ENCODE measurements around the gene AHCYL2. TPM values are rescaled to one million over a fixed set of nuclear protein-coding genes. Genes with fewer than 3 reads are reported as not detected.
"Not testable (repeated sequence)": the region's sequence is repeated elsewhere in the genome, so short reads cannot be mapped to it uniquely, and the experiment has no call there.

Gene AHCYL2
- total RNA-seq, 4 donors from 2014 or later, result 22.7 to 41.0 (median 35.7) TPM

GRCh38 chr7:129218514-129219062, 6.2 kb upstream of the AHCYL2 start:
- in situ Hi-C loops (cut with MboI; ENCODE audit: low sequenced_read_pairs in 4 of 4), result loop anchor here (5.0 to 25.0 kb wide), 6 partner anchors 76 to 256 kb away; no protein-coding TSS in a partner anchor
- peak; percentile 84 to 93 (median 92) for TF ChIP-seq CTCF (IDR thresholded peaks at IDR 0.05 in 4 of 5, conservative IDR thresholded peaks at IDR 0.05 in 1 of 5)
- no peak for TF ChIP-seq POLR2A (IDR thresholded peaks at IDR 0.05)
- Histone ChIP-seq H3K27me3 (no peaks in the 10 kb centered on the region), H3K27ac (no peak overlapping the region), H3K4me3 (no peak overlapping the region), H3K4me1 (peaks cover 0 to under 1% of the 10 kb centered on the region in 2 donors), H3K36me3 (no peaks in the 10 kb centered on the region), H3K9me3 (no peaks in the 10 kb centered on the region)
- DNase-seq, result peak; percentile 66 to 76
- peak; percentile 91 to 96 for ATAC-seq
- intact Hi-C loops (cut with DNase I; ENCODE audit: low total_unique reads), result loop anchor here (1.0 kb wide), 1 partner anchor 80 kb away; no protein-coding TSS in a partner anchor

GRCh38 chr7:129219166-129219565, 5.7 kb upstream of the AHCYL2 start:
- in situ Hi-C loops (cut with MboI; ENCODE audit: low sequenced_read_pairs in 4 of 4), result loop anchor here (5.0 to 25.0 kb wide), 6 partner anchors 76 to 256 kb away; no protein-coding TSS in a partner anchor
- H3K4me1 ChIP-seq; intact Hi-C loops (cut with DNase I; ENCODE audit: low total_unique reads); H3K4me3 ChIP-seq; H3K9me3 ChIP-seq; H3K27ac ChIP-seq; H3K27me3 ChIP-seq; H3K36me3 ChIP-seq; DNase-seq; ATAC-seq: not testable (repeated sequence)

GRCh38 chr7:129222064-129222463, 2.8 kb upstream of the AHCYL2 start:
- intact Hi-C loops (cut with DNase I; ENCODE audit: low total_unique reads), result loop anchor here (5.0 to 10.0 kb wide), 3 partner anchors 250 to 1723 kb away; partner anchors contain the start of gene NRF1
- in situ Hi-C loops (cut with MboI; ENCODE audit: low sequenced_read_pairs in 4 of 4), result loop anchor here in 1 of 4 donors (25.0 kb wide), 1 partner anchor 240 kb away; no protein-coding TSS in a partner anchor
- no peaks in the 10 kb centered on the region for H3K36me3 ChIP-seq
- H3K4me3 ChIP-seq, result no peak overlapping the region
- H3K4me1 ChIP-seq, result peaks cover 14 to 17% of the 10 kb centered on the region in 2 donors
- H3K27me3 ChIP-seq, result no peaks in the 10 kb centered on the region
- no peak for DNase-seq
- TF ChIP-seq CTCF (IDR thresholded peaks at IDR 0.05 in 4 of 5, conservative IDR thresholded peaks at IDR 0.05 in 1 of 5) (no peak), POLR2A (IDR thresholded peaks at IDR 0.05) (no peak)
- no peak for ATAC-seq
- no peaks in the 10 kb centered on the region for H3K9me3 ChIP-seq
- no peak overlapping the region for H3K27ac ChIP-seq

- DNase-seq (peak in 1 of 2 donors; percentile 42), ATAC-seq (peak; percentile 44 to 46)
- in situ Hi-C loops (cut with MboI; ENCODE audit: low sequenced_read_pairs in 4 of 4) (no loop called here), intact Hi-C loops (cut with DNase I; ENCODE audit: low total_unique reads) (loop anchor here (2.0 to 10.0 kb wide), 4 partner anchors 45 to 1719 kb away; partner anchors contain the start of gene NRF1)
- Histone ChIP-seq H3K9me3 (no peaks in the 10 kb centered on the region), H3K4me3 (peak overlapping the region; percentile 67 to 82 (median 70)), H3K36me3 (no peaks in the 10 kb centered on the region), H3K27ac (peak overlapping the region; percentile 91 to 98 (median 94)), H3K27me3 (no peaks in the 10 kb centered on the region), H3K4me1 (peaks cover 34 to 39% of the 10 kb centered on the region in 2 donors)
- TF ChIP-seq POLR2A (IDR thresholded peaks at IDR 0.05), result no peak
- no peak for TF ChIP-seq CTCF (IDR thresholded peaks at IDR 0.05 in 4 of 5, conservative IDR thresholded peaks at IDR 0.05 in 1 of 5)
These were observed 538 bp downstream of the AHCYL2 start for GRCh38 chr7:129225206-129225930.

Measured in gastrocnemius medialis (tissue), 4 donors.